H1 (cell line): ENCODE results near the gene S1PR3.

Source experiments
- CREB1 ChIP-seq: IDR thresholded peaks from 2 replicates; pipeline ENCODE4 v1.6.1; 2012; ENCODE audit warnings: inconsistent platforms
- CTBP2 ChIP-seq: IDR thresholded peaks from 2 replicates; pipeline ENCODE4 v1.7.0; 2011; ENCODE audit warnings: borderline replicate concordance, mild to moderate bottlenecking, moderate library complexity, mixed read lengths, low read length; ENCODE audit not compliant: insufficient read depth, insufficient read length
- EZH2 ChIP-seq: fragments of 200-600 bp; sonication (generic); IDR thresholded peaks from 2 replicates; pipeline ENCODE4 v1.7.1; 2012; ENCODE audit warnings: low read depth, mild to moderate bottlenecking, moderate library complexity, low read length, inconsistent platforms; ENCODE audit not compliant: severe bottlenecking
- GABPA ChIP-seq: IDR thresholded peaks from 2 replicates; pipeline ENCODE4 v1.6.1; 2011; ENCODE audit warnings: mild to moderate bottlenecking, low read length, moderate library complexity, borderline replicate concordance; ENCODE audit not compliant: insufficient read depth
- POLR2AphosphoS5 ChIP-seq: IDR thresholded peaks from 2 replicates; pipeline ENCODE4 v1.6.1; 2011; ENCODE audit warnings: low read depth, low read length
- RFX5 ChIP-seq: IDR thresholded peaks from 2 replicates; pipeline ENCODE4 v1.6.1; 2011; ENCODE audit warnings: low read depth, low read length, improper control_type of control experiment, borderline replicate concordance
- SAP30 ChIP-seq: fragments of 300-600 bp; sonication (generic); IDR thresholded peaks from 2 replicates; pipeline ENCODE4 v1.7.1; 2012; ENCODE audit warnings: low read length, moderate library complexity, mild to moderate bottlenecking, inconsistent platforms; ENCODE audit not compliant: insufficient read depth, insufficient replicate concordance
- TAF1 ChIP-seq: IDR thresholded peaks from 2 replicates; pipeline ENCODE4 v1.6.1; 2011; ENCODE audit warnings: mild to moderate bottlenecking, low read depth, low read length
- TF ChIP-seq, protein P1 (sequence below), 3 experiments: IDR thresholded peaks; 1 replicate in 2 of 3; 2 replicates in 1 of 3; pipeline versions ENCODE4 v1.5.1 to v1.6.1; 2011; ENCODE audit warnings: low read length in 3 of 3, mild to moderate bottlenecking in 3 of 3, inconsistent platforms in 2 of 3, low read depth in 1 of 3, moderate library complexity in 1 of 3; ENCODE audit not compliant: insufficient read depth in 1 of 3; ENCODE audit errors: control extremely low read depth in 1 of 3
- TF ChIP-seq, protein P2 (sequence below): IDR thresholded peaks from 2 replicates; pipeline ENCODE4 v1.6.1; 2012; ENCODE audit warnings: low read length, inconsistent platforms

DNA sequence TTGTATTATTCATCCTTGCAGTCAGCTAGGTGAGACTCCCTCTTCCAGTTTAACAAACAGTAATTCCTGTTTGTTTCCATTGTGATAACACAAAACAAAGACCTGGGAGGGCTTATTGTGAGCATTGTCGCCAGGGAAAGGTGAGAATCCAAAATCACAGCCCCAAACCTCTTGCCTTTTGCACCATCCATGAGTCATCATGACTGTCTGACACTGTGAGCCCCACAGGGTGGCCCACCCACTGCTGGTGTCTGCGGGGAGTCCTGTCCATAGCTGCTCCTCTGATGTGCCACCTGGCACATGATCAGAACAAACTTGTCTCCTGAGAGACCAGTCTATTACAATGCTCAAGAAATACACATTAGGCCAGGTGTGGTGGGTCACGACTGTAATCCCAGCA is 33.7 kb upstream of the S1PR3 start:
- TF ChIP-seq GABPA: no peak
- TF ChIP-seq, protein P1, sequence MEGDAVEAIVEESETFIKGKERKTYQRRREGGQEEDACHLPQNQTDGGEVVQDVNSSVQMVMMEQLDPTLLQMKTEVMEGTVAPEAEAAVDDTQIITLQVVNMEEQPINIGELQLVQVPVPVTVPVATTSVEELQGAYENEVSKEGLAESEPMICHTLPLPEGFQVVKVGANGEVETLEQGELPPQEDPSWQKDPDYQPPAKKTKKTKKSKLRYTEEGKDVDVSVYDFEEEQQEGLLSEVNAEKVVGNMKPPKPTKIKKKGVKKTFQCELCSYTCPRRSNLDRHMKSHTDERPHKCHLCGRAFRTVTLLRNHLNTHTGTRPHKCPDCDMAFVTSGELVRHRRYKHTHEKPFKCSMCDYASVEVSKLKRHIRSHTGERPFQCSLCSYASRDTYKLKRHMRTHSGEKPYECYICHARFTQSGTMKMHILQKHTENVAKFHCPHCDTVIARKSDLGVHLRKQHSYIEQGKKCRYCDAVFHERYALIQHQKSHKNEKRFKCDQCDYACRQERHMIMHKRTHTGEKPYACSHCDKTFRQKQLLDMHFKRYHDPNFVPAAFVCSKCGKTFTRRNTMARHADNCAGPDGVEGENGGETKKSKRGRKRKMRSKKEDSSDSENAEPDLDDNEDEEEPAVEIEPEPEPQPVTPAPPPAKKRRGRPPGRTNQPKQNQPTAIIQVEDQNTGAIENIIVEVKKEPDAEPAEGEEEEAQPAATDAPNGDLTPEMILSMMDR (IDR thresholded peaks at IDR 0.05; ENCODE audit: control extremely low read depth in 1 of 3, insufficient read depth in 1 of 3, low read depth in 1 of 3, low read length in 3 of 3): no peak
- no peak for TF ChIP-seq POLR2AphosphoS5
- no peak for TF ChIP-seq SAP30
- no peak for TF ChIP-seq EZH2
- no peak for TF ChIP-seq CREB1
- no peak for TF ChIP-seq CTBP2
- TF ChIP-seq, protein P2, sequence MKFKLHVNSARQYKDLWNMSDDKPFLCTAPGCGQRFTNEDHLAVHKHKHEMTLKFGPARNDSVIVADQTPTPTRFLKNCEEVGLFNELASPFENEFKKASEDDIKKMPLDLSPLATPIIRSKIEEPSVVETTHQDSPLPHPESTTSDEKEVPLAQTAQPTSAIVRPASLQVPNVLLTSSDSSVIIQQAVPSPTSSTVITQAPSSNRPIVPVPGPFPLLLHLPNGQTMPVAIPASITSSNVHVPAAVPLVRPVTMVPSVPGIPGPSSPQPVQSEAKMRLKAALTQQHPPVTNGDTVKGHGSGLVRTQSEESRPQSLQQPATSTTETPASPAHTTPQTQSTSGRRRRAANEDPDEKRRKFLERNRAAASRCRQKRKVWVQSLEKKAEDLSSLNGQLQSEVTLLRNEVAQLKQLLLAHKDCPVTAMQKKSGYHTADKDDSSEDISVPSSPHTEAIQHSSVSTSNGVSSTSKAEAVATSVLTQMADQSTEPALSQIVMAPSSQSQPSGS: no peak
- no peak for TF ChIP-seq TAF1
- TF ChIP-seq RFX5: no peak
